Measurements from ENCODE around the gene RFX8. TPM values are rescaled to one million over a fixed set of nuclear protein-coding genes. Genes with fewer than 3 reads are reported as not detected.

The RFX8 gene
- total and polyA plus RNA-seq, 2 donors: 1.0 to 1.5 TPM

DNA sequence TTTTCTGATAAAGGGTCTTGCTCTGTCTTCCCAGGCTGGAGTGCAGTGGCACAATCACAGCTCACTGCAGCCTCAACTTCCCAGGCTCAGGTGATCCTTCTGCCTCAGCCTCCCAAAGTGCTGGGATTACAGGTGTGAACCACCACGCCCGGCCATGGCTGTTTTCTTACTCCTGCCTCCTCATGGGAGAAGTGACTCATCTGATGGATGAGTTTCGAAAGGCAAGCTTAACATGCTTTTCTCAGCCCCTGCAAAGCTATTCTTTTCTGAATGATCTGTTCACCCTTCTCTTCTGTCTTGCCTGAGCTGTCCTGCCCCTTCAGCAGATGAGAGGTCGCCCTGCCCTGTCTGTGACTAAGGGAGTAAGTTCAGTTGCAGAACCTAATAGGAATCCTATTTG is 86.7 kb downstream of the RFX8 start:
- 84% methylated on average over 4 of the region's 4 CpGs for WGBS

DNA sequence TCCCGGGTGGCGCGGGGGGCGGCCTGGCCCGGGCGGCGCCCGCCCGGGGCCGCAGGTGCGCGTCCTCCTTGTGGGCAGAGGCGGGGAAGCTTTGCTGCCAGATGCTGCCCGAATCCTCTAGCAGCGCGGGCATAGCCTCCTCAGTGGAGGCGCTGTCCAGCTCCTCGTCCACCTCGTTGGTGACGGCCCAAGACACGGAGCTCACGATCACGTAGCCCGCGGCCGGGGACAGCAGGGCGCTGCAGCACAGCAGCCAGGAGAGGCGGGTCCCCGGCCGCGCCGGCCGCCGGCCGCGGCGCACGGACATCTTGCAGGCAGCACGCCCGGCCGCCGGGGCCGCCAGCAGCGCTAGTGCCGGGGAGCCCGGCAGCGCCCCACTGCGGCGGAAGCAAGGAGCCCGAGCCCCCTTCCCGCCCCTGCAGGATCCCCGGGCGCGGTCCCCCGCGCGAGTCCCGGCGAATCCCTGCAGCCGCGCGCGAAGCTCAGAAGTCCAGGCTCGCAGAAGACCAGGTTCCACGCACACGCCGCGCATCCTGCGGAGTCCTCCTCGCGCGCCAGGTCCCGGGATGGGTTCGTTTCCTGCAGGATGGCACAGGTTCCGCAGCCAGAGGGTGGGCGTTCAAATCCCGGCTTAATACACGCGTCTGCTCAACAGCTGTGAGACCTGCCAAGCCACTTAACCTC is 87.6 kb downstream of the RFX8 start, which contains the start of gene CREG2:
CREG2 (minus strand) TSS at position 353 of the 684 bp plus-strand sequence; CDS start at position 307, 46 bp downstream.
- Histone ChIP-seq H3K9me3 (ENCODE audit: control insufficient read depth in 2 of 2, insufficient read depth in 1 of 2, low read length in 1 of 2) (no peaks in the 10 kb centered on the region), H3K36me3 (ENCODE audit: control insufficient read depth in 2 of 2, insufficient read depth in 2 of 2, low read length in 1 of 2) (no peaks in the 10 kb centered on the region), H3K4me1 (ENCODE audit: control insufficient read depth in 2 of 2, insufficient read depth in 2 of 2, low read length in 2 of 2) (peaks cover 3 to 8% of the 10 kb centered on the region in 2 donors), H3K4me3 (ENCODE audit: low read length in 2 of 2) (peak within 1 kb of the TSS; percentile 16 to 52), H3K27me3 (ENCODE audit: control insufficient read depth in 2 of 2, insufficient read depth in 1 of 2, low read length in 1 of 2) (peaks cover 24 to 52% of the 10 kb centered on the region in 2 donors), H3K27ac (ENCODE audit: low read depth in 1 of 2, low read length in 1 of 2) (no peak within 1 kb of the TSS)
- DNase-seq (ENCODE audit: low read depth in 6 of 9, low spot score in 9 of 9): peak in 4 of 9 donors; percentile 26 to 64 (median 60)
- WGBS: under 1% methylated on average over 79 of the region's 79 CpGs

More for the DNA sequence above, 86.7 kb downstream of the RFX8 start:
- Histone ChIP-seq H3K9me3 (ENCODE audit: control insufficient read depth in 2 of 2, insufficient read depth in 1 of 2, low read length in 1 of 2) (no peaks in the 10 kb centered on the region), H3K36me3 (ENCODE audit: control insufficient read depth in 2 of 2, insufficient read depth in 2 of 2, low read length in 1 of 2) (no peaks in the 10 kb centered on the region), H3K4me3 (ENCODE audit: low read length in 2 of 2) (no peak overlapping the region), H3K27me3 (ENCODE audit: control insufficient read depth in 2 of 2, insufficient read depth in 1 of 2, low read length in 1 of 2) (peaks cover 24 to 52% of the 10 kb centered on the region in 2 donors), H3K27ac (ENCODE audit: low read depth in 1 of 2, low read length in 1 of 2) (no peak overlapping the region), H3K4me1 (ENCODE audit: control insufficient read depth in 2 of 2, insufficient read depth in 2 of 2, low read length in 2 of 2) (peaks cover 3 to 8% of the 10 kb centered on the region in 2 donors)
- no peak for DNase-seq (ENCODE audit: low read depth in 6 of 9, low spot score in 9 of 9)

DNA sequence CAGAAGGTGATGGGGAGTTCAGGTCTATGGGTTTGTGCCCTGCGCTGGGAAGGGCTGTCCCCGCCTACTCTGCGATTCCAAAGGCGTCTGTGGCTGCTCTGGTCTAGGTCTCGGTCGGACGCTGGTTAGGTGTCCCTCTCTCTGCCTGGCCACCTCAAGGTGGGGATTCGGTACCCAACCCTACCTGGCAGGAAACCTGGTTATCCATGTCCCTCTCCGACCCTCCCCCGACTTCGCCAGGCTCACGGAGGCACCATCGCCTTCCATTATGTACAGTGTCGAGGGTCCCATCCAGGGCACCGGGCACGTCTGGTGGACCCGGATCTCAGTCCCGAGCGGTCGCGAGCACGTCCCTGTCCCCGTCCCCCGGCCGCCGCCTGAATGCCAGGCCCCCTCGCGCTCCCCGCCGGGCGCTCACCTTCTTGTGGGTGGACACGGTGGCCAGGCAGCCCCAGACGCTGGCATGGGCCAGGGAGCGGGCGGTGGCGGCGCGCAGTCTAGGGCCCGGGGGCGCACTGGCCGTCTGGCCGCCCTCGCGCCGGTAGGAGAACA is 88.2 kb downstream of the RFX8 start:
- peaks cover 24 to 54% of the 10 kb centered on the region in 2 donors for H3K27me3 ChIP-seq (ENCODE audit: control insufficient read depth in 2 of 2, insufficient read depth in 1 of 2, low read length in 1 of 2)
- WGBS: 3% methylated on average over 45 of the region's 45 CpGs
- no peaks in the 10 kb centered on the region for H3K9me3 ChIP-seq (ENCODE audit: control insufficient read depth in 2 of 2, insufficient read depth in 1 of 2, low read length in 1 of 2)
- no peak for DNase-seq (ENCODE audit: low read depth in 6 of 9, low spot score in 9 of 9)
- no peaks in the 10 kb centered on the region for H3K36me3 ChIP-seq (ENCODE audit: control insufficient read depth in 2 of 2, insufficient read depth in 2 of 2, low read length in 1 of 2)
- peak overlapping the region in 1 of 2 donors; percentile 52 for H3K4me3 ChIP-seq (ENCODE audit: low read length in 2 of 2)
- H3K27ac ChIP-seq (ENCODE audit: low read depth in 1 of 2, low read length in 1 of 2): no peak overlapping the region
- H3K4me1 ChIP-seq (ENCODE audit: control insufficient read depth in 2 of 2, insufficient read depth in 2 of 2, low read length in 2 of 2): peaks cover 3 to 8% of the 10 kb centered on the region in 2 donors

DNA sequence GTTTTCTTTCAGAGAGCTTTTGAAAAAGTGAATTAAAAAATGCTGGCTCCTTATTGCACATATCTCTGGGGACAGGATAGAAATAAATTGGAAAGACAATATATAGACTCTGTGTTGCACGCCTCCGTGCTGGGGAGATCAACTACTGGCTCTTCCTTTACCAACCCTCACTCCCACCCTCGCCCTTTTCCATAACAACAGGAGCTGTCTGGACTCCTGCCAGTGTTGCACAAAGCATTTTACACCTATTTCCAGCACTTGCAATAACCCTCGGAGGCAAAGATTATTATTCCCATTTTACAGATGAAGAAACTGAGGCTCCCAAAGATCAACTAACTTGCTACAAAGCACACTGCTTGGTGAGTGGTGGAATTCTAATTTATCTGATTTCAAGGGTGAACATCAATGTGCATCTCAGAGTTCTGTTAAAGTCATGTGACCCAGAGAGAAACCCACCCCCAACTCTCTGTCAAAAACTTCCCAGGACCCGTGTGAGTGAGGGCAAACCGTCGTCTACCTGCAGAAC is 91.8 kb downstream of the RFX8 start:
- H3K27ac ChIP-seq (ENCODE audit: low read depth in 1 of 2, low read length in 1 of 2): no peak overlapping the region
- DNase-seq (ENCODE audit: low read depth in 6 of 9, low spot score in 9 of 9): no peak
- no peaks in the 10 kb centered on the region for H3K36me3 ChIP-seq (ENCODE audit: control insufficient read depth in 2 of 2, insufficient read depth in 2 of 2, low read length in 1 of 2)
- no peak overlapping the region for H3K4me3 ChIP-seq (ENCODE audit: low read length in 2 of 2)
- no peaks in the 10 kb centered on the region for H3K9me3 ChIP-seq (ENCODE audit: control insufficient read depth in 2 of 2, insufficient read depth in 1 of 2, low read length in 1 of 2)
- WGBS: 88% methylated on average over 7 of the region's 7 CpGs
- peaks cover 3 to 8% of the 10 kb centered on the region in 2 donors for H3K4me1 ChIP-seq (ENCODE audit: control insufficient read depth in 2 of 2, insufficient read depth in 2 of 2, low read length in 2 of 2)
- peaks cover 24 to 47% of the 10 kb centered on the region in 2 donors for H3K27me3 ChIP-seq (ENCODE audit: control insufficient read depth in 2 of 2, insufficient read depth in 1 of 2, low read length in 1 of 2)

DNA sequence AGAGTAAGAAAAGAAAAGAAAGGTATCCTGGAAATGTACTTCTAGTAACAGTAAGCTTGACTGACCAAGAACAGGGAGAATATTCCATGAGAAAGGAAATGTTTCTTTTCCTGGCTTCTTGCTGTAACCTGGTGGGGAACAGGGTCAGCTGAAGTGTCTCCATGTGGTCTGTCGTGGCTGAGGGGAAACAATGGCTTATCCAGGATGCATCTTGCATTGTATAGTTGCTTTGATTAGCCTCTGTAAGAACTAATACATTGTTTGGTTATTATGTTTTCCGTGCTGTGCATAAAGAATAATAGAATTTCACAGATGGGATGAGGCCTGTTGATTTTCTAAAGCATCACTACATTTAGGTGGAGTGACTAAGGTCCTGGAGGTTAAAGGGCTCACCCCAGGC is 92.5 kb downstream of the RFX8 start:
- peaks cover 19 to 41% of the 10 kb centered on the region in 2 donors for H3K27me3 ChIP-seq (ENCODE audit: control insufficient read depth in 2 of 2, insufficient read depth in 1 of 2, low read length in 1 of 2)
- no peaks in the 10 kb centered on the region for H3K36me3 ChIP-seq (ENCODE audit: control insufficient read depth in 2 of 2, insufficient read depth in 2 of 2, low read length in 1 of 2)
- no peak overlapping the region for H3K27ac ChIP-seq (ENCODE audit: low read depth in 1 of 2, low read length in 1 of 2)
- no peak for DNase-seq (ENCODE audit: low read depth in 6 of 9, low spot score in 9 of 9)
- H3K9me3 ChIP-seq (ENCODE audit: control insufficient read depth in 2 of 2, insufficient read depth in 1 of 2, low read length in 1 of 2): no peaks in the 10 kb centered on the region
- H3K4me1 ChIP-seq (ENCODE audit: control insufficient read depth in 2 of 2, insufficient read depth in 2 of 2, low read length in 2 of 2): peaks cover 3 to 5% of the 10 kb centered on the region in 2 donors
- WGBS: 92% methylated on average over 2 of the region's 2 CpGs
- H3K4me3 ChIP-seq (ENCODE audit: low read length in 2 of 2): no peak overlapping the region

DNA sequence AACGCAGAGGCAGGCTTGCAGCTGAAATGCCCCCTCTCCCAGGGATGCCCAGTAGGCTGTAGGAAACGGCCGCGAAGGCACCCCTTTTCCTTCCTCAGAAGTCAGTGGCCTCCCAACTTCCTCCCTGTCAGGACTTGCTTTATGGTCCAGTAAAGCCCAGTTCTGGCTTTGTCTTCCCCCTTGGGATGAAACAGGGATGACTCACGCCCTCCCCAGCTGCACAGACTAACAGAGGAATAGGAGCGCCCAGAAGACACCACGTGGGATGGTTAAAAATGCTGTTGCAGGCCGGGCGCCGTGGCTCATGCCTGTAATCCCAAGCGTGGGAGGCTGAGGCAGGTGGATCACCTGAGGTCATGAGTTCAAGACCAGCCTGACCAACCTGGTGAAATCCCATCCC is 94.5 kb downstream of the RFX8 start:
- peaks cover 3 to 20% of the 10 kb centered on the region in 2 donors for H3K27me3 ChIP-seq (ENCODE audit: control insufficient read depth in 2 of 2, insufficient read depth in 1 of 2, low read length in 1 of 2)
- peaks cover 0 to 9% of the 10 kb centered on the region in 2 donors for H3K4me1 ChIP-seq (ENCODE audit: control insufficient read depth in 2 of 2, insufficient read depth in 2 of 2, low read length in 2 of 2)
- no peak overlapping the region for H3K4me3 ChIP-seq (ENCODE audit: low read length in 2 of 2)
- no peaks in the 10 kb centered on the region for H3K36me3 ChIP-seq (ENCODE audit: control insufficient read depth in 2 of 2, insufficient read depth in 2 of 2, low read length in 1 of 2)
- no peak for DNase-seq (ENCODE audit: low read depth in 6 of 9, low spot score in 9 of 9)
- no peaks in the 10 kb centered on the region for H3K9me3 ChIP-seq (ENCODE audit: control insufficient read depth in 2 of 2, insufficient read depth in 1 of 2, low read length in 1 of 2)
- 91% methylated on average over 11 of the region's 11 CpGs for WGBS
- no peak overlapping the region for H3K27ac ChIP-seq (ENCODE audit: low read depth in 1 of 2, low read length in 1 of 2)

DNA sequence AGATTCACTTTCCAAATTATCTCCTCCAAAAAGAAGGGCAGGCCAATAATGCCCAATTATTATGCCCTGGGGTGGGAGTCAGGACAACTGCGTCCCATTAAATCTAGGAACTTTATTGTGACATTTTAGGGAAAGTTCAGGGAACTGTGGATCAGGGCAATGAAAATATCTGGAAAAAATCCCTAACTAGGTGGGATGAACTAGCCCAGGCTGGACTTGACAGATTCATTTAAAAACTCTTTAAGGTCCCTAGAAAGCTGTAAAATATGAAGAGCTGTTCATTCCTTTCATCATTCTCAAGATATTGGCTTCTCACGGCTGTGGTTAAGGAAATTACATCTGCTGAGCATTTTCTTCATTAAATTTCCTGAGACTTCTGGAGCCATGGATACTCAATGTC is 95.8 kb downstream of the RFX8 start:
- Histone ChIP-seq H3K9me3 (ENCODE audit: control insufficient read depth in 2 of 2, insufficient read depth in 1 of 2, low read length in 1 of 2) (no peaks in the 10 kb centered on the region), H3K27ac (ENCODE audit: low read depth in 1 of 2, low read length in 1 of 2) (no peak overlapping the region), H3K4me1 (ENCODE audit: control insufficient read depth in 2 of 2, insufficient read depth in 2 of 2, low read length in 2 of 2) (peaks cover 0 to 20% of the 10 kb centered on the region in 2 donors), H3K36me3 (ENCODE audit: control insufficient read depth in 2 of 2, insufficient read depth in 2 of 2, low read length in 1 of 2) (no peaks in the 10 kb centered on the region), H3K27me3 (ENCODE audit: control insufficient read depth in 2 of 2, insufficient read depth in 1 of 2, low read length in 1 of 2) (peaks cover 0 to 9% of the 10 kb centered on the region in 2 donors), H3K4me3 (ENCODE audit: low read length in 2 of 2) (no peak overlapping the region)
- WGBS: 97% methylated on average over 2 of the region's 2 CpGs
- DNase-seq (ENCODE audit: low read depth in 6 of 9, low spot score in 9 of 9): no peak

DNA sequence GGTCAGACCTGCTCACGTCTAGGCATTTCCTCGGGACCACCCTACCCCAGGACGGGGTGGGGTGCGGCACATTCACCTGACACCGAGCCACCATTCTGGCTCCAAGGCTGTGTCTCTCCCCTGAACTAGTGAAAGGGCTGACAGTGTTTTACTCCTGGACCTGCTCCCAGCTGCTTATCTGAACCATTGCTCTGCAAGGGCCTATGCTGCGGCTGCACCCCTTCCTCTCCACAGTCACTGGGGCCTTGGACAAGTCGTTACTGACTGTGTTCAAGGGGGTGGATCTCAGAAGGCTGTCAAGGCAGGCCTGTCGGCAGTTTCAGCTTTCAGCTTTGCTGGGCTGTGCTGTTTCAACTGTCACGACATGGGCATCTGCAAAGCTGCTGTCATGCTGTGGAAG is 99.3 kb downstream of the RFX8 start:
- 82% methylated on average over 9 of the region's 9 CpGs for WGBS
- H3K27me3 ChIP-seq (ENCODE audit: control insufficient read depth in 2 of 2, insufficient read depth in 1 of 2, low read length in 1 of 2): no peaks in the 10 kb centered on the region
- peaks cover 0 to 22% of the 10 kb centered on the region in 2 donors for H3K4me1 ChIP-seq (ENCODE audit: control insufficient read depth in 2 of 2, insufficient read depth in 2 of 2, low read length in 2 of 2)
- DNase-seq (ENCODE audit: low read depth in 6 of 9, low spot score in 9 of 9): no peak
- H3K36me3 ChIP-seq (ENCODE audit: control insufficient read depth in 2 of 2, insufficient read depth in 2 of 2, low read length in 1 of 2): no peaks in the 10 kb centered on the region
- H3K27ac ChIP-seq (ENCODE audit: low read depth in 1 of 2, low read length in 1 of 2): peak overlapping the region in 1 of 2 donors; percentile 26
- H3K9me3 ChIP-seq (ENCODE audit: control insufficient read depth in 2 of 2, insufficient read depth in 1 of 2, low read length in 1 of 2): no peaks in the 10 kb centered on the region
- no peak overlapping the region for H3K4me3 ChIP-seq (ENCODE audit: low read length in 2 of 2)

Data from thymus (tissue), 11 donors.